GM12872 (cell line): ENCODE measurements around the gene TTC17.

Experiments used
- TF ChIP-seq, protein P1 (sequence below): IDR thresholded peaks from 3 replicates; pipeline ENCODE4 v1.5.1; 2011; ENCODE audit warnings: low read depth, mild to moderate bottlenecking, low read length, moderate library complexity; ENCODE audit not compliant: insufficient read depth

TTC17 gene, protein sequence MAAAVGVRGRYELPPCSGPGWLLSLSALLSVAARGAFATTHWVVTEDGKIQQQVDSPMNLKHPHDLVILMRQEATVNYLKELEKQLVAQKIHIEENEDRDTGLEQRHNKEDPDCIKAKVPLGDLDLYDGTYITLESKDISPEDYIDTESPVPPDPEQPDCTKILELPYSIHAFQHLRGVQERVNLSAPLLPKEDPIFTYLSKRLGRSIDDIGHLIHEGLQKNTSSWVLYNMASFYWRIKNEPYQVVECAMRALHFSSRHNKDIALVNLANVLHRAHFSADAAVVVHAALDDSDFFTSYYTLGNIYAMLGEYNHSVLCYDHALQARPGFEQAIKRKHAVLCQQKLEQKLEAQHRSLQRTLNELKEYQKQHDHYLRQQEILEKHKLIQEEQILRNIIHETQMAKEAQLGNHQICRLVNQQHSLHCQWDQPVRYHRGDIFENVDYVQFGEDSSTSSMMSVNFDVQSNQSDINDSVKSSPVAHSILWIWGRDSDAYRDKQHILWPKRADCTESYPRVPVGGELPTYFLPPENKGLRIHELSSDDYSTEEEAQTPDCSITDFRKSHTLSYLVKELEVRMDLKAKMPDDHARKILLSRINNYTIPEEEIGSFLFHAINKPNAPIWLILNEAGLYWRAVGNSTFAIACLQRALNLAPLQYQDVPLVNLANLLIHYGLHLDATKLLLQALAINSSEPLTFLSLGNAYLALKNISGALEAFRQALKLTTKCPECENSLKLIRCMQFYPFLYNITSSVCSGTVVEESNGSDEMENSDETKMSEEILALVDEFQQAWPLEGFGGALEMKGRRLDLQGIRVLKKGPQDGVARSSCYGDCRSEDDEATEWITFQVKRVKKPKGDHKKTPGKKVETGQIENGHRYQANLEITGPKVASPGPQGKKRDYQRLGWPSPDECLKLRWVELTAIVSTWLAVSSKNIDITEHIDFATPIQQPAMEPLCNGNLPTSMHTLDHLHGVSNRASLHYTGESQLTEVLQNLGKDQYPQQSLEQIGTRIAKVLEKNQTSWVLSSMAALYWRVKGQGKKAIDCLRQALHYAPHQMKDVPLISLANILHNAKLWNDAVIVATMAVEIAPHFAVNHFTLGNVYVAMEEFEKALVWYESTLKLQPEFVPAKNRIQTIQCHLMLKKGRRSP

DNA sequence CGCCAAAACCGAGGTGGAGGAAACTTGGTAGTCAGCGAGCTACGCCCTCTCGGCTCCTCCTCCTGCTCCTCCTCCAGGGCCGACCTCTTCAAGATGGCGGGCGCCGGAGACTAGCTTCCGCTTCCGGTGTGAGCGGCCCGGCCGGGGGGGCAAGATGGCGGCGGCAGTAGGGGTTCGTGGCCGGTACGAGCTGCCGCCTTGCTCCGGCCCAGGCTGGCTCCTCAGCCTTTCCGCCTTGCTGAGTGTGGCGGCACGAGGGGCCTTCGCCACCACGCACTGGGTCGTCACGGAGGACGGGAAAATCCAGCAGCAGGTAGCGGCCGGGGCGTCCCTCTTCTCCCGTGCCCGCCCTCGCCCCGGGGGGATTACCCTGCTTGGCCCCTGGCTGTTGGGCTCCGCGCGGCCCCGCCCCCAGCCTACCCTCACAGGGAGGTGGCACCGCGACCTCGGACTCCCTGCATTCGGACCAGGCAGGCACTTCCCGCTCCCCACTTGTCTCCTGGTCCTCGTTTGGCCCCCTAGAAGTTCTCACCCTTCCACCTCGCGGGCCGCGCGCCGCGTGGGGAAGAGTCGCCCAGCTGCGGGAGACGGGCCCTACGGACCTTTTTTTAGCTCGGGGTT, at the start of gene TTC17:
TTC17 (plus strand) TSS at position 120 of the 621 bp plus-strand sequence; CDS start at position 155, 35 bp downstream.
- TF ChIP-seq, protein P1, sequence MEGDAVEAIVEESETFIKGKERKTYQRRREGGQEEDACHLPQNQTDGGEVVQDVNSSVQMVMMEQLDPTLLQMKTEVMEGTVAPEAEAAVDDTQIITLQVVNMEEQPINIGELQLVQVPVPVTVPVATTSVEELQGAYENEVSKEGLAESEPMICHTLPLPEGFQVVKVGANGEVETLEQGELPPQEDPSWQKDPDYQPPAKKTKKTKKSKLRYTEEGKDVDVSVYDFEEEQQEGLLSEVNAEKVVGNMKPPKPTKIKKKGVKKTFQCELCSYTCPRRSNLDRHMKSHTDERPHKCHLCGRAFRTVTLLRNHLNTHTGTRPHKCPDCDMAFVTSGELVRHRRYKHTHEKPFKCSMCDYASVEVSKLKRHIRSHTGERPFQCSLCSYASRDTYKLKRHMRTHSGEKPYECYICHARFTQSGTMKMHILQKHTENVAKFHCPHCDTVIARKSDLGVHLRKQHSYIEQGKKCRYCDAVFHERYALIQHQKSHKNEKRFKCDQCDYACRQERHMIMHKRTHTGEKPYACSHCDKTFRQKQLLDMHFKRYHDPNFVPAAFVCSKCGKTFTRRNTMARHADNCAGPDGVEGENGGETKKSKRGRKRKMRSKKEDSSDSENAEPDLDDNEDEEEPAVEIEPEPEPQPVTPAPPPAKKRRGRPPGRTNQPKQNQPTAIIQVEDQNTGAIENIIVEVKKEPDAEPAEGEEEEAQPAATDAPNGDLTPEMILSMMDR = no peak

DNA sequence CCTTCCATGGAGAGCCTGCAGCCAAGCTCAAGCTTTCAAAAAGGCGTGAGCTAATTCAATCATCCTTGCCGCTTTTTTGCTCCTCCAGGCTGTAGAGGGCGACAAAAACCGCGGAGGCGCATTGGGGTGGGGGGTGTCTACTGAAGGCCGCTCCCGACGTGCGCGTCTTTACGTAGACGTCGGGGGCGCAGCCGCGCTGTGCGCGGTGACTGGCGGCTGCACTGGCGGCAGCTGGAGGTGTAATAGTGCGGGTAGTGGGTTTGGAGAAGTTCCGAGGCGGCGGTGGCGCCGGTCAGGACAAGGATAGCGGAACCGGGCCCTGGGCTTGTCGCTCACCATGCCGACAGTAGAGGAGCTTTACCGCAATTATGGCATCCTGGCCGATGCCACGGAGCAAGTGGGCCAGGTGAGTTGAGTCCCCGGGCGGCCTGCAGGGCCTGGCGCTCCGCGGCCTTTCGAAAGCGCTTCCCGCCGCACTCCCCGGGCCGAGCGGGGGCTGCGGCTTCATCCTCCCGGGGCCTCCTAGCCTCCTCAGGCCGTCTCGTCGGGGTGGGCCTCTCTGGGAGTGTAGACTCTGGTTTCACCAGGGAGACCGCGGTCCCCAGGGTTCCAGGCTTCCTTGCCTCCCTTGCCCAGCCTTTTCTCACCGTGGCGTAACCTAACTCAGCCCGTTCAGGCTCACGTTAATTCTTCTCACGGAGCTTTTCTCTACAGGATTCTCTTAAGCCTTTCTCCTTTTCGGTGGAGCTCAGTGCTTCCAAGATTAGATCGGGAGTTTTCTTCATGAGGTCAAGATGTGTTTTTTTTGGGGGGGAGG, 46.7 kb upstream of the TTC17 start, which contains the start of gene API5:
API5 (plus strand) TSS at position 206 of the 817 bp plus-strand sequence; CDS start at position 338, 132 bp downstream.
- TF ChIP-seq, protein P1 = peak; percentile 80

DNA sequence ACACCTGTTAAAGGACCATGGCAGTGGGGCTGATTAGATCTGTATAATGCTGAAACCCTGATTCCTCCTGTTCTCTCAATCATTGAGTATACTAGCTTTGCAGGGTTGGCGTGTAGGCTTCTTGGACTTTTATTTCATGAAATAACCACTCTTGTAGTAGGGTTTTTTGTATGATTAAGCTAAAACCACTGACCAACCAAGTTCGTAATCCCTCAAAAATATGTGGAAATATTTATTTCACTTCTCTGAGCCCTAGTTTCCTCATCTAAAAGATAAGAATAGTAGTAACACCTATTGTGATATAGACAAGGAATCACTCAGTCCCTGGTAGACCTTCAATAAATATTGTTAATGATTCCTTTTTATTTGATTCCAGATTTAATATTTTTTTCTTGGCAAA, 42.8 kb upstream of the TTC17 start:
- TF ChIP-seq, protein P1 = no peak

DNA sequence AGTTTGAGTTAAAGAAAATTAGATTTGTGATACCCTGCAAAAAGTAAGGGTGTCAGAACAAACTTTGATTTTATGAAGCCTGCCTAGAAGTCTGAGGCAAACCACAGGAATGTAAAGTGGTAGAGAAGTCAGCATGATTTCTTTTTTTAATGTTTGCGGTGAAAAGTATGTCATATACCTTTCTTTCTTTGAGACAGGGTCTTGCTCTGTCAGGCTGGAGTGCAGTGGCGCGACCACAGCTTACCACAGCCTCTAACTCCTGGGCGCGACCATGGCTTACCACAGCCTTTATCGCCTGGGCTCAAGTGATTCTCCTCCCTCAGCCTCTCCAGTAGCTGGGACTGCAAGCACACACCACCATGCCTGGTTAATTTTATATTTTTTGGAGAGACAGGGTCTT, 42.3 kb upstream of the TTC17 start:
- TF ChIP-seq, protein P1 = no peak

DNA sequence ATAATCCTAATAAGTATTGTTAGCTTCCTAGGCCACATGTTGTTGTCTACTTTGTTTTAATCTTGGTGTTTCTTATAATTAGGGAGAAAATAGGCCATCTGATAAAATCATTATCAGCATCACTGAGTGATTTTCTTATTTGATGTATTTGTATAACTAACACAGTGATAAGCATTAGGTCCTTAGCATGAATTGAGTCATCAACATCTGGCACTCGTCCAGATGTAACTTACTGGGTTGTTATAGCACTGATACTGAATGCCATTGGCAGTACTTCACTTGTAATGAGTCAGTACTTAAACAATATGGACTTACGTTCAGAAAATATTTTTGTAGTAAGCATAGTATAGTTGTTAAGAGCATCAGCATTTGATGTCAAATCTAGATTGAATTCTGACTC, 30.7 kb upstream of the TTC17 start:
- TF ChIP-seq, protein P1 = no peak

DNA sequence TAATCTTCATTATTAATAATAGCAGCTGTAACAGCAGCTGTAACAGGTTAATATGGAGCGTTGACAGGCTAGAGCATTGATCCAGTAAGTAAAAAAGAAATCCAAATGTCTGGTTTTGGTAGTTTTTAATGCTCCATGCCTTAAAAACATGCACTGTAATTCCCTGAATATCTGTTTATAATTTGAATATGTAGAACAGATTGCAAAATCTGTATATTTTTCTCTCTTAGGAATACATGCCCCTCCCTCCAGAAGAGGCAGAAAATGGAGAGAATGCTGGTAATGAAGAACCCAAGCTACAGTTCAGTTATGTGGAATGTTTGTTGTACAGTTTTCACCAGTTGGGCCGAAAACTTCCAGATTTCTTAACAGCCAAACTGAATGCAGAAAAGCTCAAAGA, 30.2 kb upstream of the TTC17 start:
- TF ChIP-seq, protein P1 = no peak
